ENCODE data around the gene KRT16. TPM values are rescaled to one million over a fixed set of nuclear protein-coding genes. Genes with fewer than 3 reads are reported as not detected.

Gene KRT16
- total and polyA plus RNA-seq, 10 of the 15 experiments (the other 5 are each of a cell fraction or from before 2014, with no cell fraction given) = 0.07 TPM; not detected in 9

- TF ChIP-seq ZBTB40 (IDR thresholded peaks at IDR 0.05; ENCODE audit: borderline replicate concordance) (no peak), EP300 (IDR thresholded peaks at IDR 0.05; ENCODE audit: borderline replicate concordance in 1 of 2, control insufficient read depth in 1 of 2, low read depth in 2 of 2, low read length in 2 of 2) (no peak), HCFC1 (IDR thresholded peaks at IDR 0.05; ENCODE audit: low read length) (no peak), ZBTB33 (IDR thresholded peaks at IDR 0.05) (no peak)
- ChIA-PET CTCF (interaction anchor here (0.6 to 11.8 kb wide), 3 partner anchors 12 to 1214 kb away, joined by 3 to 420 read pairs (median 133); no protein-coding TSS in a partner anchor), POLR2A (interaction anchor here (0.9 kb wide), 1 partner anchor 19 kb away, joined by 3 read pairs; no protein-coding TSS in a partner anchor), RAD21 (ENCODE audit: unreplicated experiment) (interaction anchor here (1.6 to 11.5 kb wide), 2 partner anchors 13 to 101 kb away, joined by 9 to 193 read pairs; no protein-coding TSS in a partner anchor), SMC1A (ENCODE audit: uncharacterized antibody, unreplicated experiment) (interaction anchor here (1.7 to 3.6 kb wide), 3 partner anchors 9 to 13 kb away, joined by 6 to 62 read pairs (median 24); no protein-coding TSS in a partner anchor)
- no peaks in the 10 kb centered on the region for H3K36me3 ChIP-seq (ENCODE audit: control insufficient read depth in 2 of 2, insufficient read depth in 2 of 2, low read length in 1 of 2)
- no peaks in the 10 kb centered on the region for H3K9me3 ChIP-seq (replicated peaks; ENCODE audit: control insufficient read depth, insufficient read depth, low read length)
- FAIRE-seq (no peak), DNase-seq (ENCODE audit: low read depth, low spot score) (no peak), ATAC-seq (no peak)
- no peaks in the 10 kb centered on the region for H3K27me3 ChIP-seq (replicated peaks in 1 of 2; ENCODE audit: control insufficient read depth in 2 of 2, insufficient read depth in 2 of 2, low read length in 1 of 2)
- no peak overlapping the region for H3K27ac ChIP-seq (ENCODE audit: control insufficient read depth, insufficient read depth)
- intact Hi-C loops (cut with micrococcal nuclease; ENCODE audit: unreplicated experiment) = no loop called here
- H3K79me2 ChIP-seq (ENCODE audit: control insufficient read depth, insufficient read depth, low read length) = no peaks in the 10 kb centered on the region
- no peak overlapping the region for H3K9ac ChIP-seq (ENCODE audit: control insufficient read depth, insufficient read depth, low read length)
- H4K20me1 ChIP-seq (ENCODE audit: control insufficient read depth, insufficient read depth) = no peaks in the 10 kb centered on the region
- no TSS peak for BruUV-seq (replicated peaks)
- H3K4me2 ChIP-seq (ENCODE audit: control insufficient read depth, insufficient read depth) = no peak overlapping the region
- H2AFZ ChIP-seq (ENCODE audit: control insufficient read depth, low read depth, low read length) = no peak overlapping the region
- peaks cover 9% of the 10 kb centered on the region for H3K4me1 ChIP-seq (ENCODE audit: control insufficient read depth, insufficient read depth, low read length)
- H3K4me3 ChIP-seq = no peak overlapping the region
- WGBS (ENCODE audit: insufficient coverage, insufficient replicate concordance, low lambda C conversion rate, missing lambda C conversion rate) = 31% methylated on average over 15 of the region's 15 CpGs
- in situ Hi-C loops (cut with MboI) = no loop called here
These were observed 38.4 kb upstream of the KRT16 start for GRCh38 chr17:41650794-41651624.
